HG02885 (cell line): ENCODE measurements around the gene RCOR1.
A peak's percentile ranks its signal among the peaks of the same experiment; 100 is the strongest.
"Not testable (repeated sequence)": the region's sequence is repeated elsewhere in the genome, so short reads cannot be mapped to it uniquely, and the experiment has no call there.

Source experiments
- ATAC-seq: cut with Tn5 transposase; IDR thresholded peaks from one replicate; pipeline ENCODE4 v1.9.1; 2021; ENCODE audit warnings: mild to moderate bottlenecking; ENCODE audit not compliant: unreplicated experiment, poor library complexity

Gene RCOR1

DNA sequence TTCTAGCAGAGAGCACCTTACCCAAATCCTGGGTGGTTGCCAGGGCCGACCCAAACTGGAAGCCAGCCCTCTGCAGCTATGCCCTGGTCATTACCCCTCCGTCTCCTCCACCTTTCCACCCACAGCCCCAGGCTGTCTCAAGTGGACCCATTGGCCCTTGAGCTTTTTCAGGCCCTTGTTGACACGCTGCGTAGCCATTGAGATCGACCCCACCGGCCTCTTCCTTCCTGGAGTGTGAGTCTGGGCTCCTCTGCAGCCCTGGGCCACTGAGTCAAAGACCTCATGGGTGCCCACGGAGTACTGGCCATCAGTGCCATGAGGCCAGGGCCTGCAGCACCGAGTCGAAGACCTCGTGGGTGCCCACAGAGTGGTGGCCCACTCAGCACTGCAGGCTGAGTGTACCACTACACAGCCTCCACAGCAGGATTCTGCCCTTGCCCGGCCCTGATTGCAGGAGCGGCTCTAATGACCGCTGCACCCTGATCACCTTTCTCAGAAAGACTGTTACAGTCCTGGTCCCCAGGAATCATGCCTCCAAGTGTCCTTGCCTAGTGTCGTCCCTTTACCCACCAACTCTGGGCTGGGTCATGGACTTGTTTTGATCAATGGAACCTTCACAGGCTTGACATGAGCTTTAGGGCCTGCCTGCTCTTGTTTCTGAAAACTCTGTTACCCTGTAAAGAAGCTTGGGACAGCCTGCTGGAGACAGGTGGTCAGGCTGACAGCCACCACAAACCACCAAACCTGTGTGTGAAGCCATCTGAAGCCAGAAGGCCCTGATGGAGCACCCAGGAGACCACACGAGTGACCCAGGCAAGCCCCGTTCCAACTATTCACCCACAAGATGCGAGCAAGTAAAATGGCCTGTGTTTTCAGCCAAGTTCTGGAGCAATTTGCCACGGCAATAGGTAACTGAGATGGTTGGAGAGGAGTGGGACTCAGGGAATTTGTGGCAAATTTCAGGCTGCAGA lies 145.2 kb downstream of the RCOR1 start:
- ATAC-seq: no peak

DNA sequence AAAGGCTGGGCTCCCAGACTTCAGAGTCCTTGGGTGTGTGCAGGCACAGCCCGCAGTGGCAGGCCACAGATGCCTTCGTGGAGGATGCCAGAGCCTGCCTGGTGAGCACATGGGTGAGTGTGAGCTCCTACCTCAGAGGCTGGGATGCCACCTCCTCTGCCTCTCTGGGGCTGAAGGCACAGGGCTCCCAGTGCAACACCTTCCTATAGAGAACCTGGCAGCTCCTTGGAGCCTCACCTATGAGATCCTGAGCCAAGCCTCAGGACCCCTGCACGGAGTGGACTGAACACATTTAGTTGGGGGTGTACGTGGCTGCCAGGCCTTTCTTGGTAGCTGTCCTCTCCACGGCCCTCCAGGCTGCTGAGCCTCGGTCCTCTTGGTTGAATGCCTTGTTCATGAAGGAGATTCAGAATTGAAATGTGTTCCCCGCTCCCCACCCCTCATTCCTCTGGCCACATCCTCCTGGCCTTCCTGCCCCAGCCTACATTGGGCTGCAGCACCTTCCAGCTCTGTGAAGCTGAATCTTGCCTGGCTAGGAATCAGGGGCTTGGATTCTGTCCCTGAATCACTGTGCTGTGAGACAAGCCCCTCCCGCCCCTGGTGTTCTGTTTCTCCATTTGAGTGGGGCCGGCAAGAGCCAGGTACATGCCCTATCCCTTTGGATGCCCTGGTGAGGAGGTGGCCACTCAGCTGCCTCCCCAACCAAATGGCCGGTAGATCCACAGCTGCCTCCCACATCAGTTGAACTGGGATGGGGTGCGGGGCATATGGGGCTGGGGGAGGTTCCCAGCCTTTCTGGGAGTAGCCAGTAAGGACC lies 146.1 kb downstream of the RCOR1 start:
- ATAC-seq: no peak

DNA sequence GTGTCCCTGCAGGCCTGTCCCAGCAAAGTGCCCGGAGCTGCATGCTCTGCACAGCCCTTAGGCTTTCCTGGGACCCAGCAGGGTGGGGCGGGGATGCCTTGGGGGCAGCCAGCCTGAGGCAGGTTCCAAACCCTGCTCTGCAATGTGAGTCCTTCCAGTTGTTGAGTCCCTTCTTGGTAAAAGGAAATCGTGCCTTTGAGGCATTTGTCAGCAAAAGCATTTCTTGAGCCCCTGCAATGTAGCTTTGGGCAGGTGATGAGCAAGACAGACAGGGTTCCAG lies 146.7 kb downstream of the RCOR1 start:
- ATAC-seq: no peak

GRCh38 chr14:102746634-102747438 lies 154.4 kb downstream of the RCOR1 start:
- ATAC-seq: no peak

- ATAC-seq: no peak
Observed at GRCh38 chr14:102748806-102749205, 156.4 kb downstream of the RCOR1 start.

DNA sequence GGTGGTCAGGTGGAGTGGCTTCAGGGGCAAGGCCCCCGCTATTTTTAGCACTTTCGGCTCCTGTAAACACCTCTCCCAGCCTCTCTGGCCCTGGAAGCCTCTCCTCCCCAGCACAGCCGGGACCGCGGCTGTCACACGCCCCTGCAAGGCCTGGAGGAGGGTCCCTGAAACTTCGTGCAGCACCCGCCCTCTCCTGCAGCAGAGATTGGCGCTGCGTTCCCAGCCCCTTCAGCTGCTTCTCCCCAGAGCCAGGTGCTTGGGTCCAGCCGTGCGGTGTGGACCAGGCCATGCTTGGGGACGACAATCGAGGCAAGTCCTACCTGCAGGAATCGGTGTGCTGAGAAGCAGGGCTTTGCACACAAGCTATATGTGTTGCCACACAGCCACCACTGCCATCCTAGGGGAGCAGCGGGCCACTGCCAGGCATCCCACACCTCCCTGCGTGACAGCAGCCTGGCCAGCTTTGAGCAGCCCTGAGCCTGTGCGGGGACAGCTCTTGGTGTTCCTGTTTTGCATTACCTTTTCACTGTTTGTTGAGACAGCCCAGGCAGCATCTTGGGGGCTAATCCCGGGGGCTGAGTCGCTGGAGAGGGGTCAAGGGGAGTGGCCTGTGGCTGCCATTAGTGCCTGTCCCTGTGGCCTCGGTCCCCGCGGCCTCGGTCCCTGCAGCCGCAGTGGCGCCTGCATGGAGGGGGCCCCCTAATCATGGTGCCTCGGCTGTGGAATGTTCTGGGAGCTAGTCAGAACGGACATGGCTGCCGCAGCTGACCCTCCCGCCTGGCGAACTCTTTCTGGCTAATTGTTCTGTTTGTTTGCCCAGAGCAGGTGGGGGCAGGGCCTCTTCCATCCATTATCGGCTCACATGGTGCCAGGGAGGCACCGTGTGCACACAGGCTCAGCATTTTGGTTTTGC lies 157.2 kb downstream of the RCOR1 start:
- no peak for ATAC-seq

DNA sequence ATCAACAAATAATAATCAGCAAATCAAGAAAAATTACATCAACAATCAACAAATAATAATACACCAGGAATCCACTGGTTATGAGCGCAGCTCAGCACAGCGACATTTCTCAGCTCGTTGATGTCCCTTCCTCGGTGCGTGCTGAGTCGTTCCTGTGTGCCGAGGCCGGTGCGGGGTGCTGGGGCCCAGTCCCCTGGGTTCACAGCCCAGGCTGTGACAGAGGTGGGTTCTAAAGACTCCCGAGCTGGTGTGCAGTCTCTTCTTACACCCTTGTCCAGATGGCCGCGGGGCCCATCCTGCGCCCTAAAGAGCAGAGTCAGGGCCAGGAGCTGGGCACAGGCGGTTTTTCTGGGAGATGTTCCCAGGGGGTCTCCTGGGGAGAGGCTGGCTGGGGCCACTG lies 157.9 kb downstream of the RCOR1 start:
- no peak for ATAC-seq

DNA sequence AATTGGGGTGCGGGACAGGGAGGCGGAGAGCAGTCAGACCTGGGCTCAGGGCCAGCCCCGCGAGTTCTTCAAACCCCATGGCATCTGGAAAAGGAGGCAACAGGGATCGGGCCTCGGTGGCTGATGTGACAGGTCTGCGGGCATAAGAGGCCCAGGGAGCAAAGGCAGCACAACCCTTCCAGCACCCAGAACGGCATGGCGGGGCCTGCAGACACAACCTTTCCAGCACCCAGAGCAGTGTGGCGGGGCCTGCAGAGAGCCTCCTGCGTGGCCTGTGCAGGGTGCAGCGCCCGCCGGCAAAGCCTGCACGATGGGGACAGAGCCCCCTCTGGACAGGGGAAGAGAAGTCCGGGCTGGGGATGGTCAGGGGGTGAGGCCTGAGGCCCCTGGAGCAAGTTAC lies 158.6 kb downstream of the RCOR1 start:
- no peak for ATAC-seq

DNA sequence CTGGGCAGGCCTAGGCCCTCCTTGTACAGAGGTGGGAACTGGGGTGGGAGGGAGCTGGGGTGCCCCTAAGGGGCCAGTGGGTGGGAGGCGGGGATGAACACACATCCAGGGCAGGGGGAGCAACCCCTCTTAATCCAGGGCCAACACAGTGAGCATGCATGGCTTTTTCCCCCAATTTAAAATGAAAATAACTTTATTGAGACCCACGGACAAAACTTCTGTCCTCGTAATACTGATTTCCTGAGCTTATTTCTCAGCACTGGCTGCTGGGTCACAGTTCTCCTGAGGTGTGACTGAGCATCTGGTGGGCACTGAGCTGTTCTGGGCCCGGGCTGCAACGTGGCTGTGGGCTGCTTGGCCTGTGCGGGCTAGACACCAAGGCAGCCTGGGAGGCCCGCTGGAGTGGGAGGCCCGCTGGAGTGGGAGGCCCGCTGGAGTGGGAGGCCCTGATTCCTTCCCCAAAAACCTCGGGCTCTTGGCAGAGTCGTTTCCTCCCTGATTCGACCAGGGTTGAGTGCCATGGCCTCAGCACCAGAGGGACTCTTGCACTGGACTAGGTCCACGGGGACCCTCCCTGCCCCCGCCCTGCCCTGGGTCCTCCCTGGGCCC lies 159.9 kb downstream of the RCOR1 start:
- no peak for ATAC-seq

DNA sequence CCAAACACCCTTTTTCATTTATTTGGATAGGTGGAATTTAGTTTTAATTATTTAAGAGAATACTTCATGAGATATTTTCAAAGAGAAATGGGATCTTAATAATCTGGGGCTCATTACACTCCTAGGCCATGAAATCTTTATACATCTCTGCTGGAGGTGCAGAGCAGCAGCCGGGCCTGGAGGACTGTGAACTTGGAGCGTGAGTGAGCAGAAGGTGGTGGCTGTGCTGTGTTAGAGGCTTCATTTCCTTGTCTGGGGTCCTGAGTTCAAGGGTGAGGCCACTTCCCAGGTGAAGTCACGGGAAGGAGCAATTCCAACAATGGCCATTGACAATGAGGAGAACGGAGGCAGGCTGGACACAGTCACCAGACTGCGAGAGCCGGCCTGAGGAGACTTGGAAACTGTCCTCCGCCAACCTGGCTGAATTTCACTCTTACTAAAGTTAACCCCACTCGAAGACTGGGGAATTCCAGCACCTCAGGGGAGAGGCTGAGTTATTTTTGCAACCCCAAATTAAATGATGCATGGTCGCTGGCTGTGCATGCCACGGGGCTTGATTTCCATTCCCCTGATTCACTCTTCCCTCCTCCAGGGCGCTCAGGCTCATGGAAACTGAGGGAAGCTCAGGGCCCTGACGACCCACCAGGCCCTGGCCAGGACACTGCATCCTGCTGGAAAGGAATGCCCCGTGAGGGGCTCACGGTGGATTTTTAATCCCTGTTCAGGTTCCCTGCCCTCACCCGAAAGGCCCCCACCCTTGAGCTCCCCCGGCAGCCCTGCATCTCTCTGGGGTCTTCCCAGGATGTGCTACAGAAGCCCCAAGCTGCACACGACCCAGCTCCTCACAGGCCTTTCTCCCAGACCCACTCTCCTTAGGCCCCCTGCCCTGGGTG lies 162.2 kb downstream of the RCOR1 start:
- no peak for ATAC-seq

DNA sequence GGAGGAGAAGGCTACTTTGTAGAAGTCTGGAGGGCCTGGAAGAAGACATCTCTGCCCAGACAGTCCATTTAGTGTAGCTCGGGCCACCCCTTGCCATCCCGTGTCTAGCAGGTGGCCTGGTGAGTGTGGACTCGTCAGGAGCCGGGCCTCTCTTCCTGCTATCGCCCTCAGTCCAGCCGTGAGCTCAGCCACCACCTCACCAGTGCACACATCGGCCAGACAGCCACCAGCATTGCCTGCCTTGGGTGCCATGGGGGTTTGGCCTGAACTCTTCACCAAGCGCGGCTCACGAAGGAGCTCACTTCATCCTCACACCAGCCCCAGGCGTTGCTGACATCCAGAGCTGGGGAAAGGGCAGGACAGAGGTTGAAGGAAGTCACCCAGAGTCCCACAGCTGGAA lies 165.2 kb downstream of the RCOR1 start:
- no peak for ATAC-seq

DNA sequence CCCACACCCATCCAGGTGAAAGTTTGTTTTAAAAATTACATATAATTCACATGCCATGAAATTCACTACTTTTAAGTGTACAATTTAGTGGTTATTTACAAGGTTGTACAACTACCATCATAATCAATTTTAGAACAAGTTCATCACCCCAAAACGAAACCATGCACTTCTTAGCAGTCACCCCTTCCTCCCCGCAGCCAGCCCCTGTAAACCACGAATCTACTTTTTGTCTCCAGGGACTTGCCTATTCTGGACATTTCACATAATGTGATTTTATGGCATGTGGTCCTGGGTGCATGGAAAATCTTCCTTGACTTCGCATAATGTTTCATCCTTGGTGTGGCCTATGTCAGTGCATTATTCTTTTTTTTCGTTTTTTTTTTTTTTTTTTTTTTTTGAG lies 165.6 kb downstream of the RCOR1 start:
- no peak for ATAC-seq

GRCh38 chr14:102759456-102760187 lies 167.2 kb downstream of the RCOR1 start:
- no peak for ATAC-seq

DNA sequence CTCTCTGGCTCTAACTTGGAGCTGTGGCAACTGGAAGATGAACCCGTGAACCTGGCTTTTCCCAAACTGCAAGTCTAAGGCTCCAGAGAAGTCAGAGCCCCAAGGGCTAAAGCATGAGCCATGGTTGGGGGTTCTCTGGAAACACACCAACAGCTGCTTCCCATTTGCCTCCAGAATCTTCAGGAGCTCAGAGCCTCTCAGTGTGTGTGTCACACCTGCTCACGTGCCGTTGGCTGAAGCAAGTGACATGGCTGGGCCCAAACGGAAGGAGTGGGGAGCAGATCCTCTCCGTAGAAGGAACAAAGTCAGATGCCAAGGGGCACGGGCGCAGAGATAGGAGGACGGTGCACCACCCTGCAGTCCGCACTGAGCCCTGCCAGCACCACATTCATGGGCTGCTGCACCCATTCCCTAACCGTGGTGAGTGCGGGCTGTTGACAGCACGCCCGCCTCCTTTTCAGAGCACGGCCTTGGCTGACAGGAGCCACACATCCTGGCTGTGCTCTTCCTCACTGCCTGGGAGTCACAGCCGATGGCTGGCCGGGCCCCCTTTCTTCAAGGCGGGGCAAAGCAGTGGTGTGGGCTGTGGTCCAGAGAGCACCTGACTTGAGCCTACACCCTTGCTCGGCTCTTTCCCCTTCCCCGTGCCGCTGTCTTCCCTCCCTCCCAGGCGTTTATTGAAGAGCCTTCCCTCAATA lies 168.2 kb downstream of the RCOR1 start:
- no peak for ATAC-seq

DNA sequence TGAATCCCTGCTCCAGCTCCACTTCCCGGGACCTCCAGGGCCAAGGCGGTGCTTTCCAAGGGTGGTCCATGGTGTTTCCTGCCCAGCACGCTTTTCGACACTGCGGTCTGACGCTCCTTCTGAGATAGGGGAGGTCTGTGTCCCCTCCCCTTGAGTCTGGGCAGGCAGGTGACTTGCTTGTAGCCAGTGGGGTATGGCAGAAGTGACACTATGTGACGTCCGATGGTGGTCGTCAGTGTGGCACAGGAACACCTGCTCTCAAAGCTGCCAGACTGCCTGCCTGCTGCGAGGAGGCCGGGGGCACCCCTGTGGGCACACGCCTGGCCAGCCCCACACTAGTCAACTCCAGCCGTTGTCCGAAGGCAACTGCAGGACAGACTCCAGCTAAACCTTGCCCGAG lies 168.8 kb downstream of the RCOR1 start:
- no peak for ATAC-seq

- peak; percentile 70 for ATAC-seq
Observed at GRCh38 chr14:102764220-102764671, 171.8 kb downstream of the RCOR1 start.

GRCh38 chr14:102765770-102766169 lies 173.3 kb downstream of the RCOR1 start:
- not testable (repeated sequence) for ATAC-seq
